ENCODE data around the gene RPS6KA5.
A peak's percentile ranks its signal among the peaks of the same experiment; 100 is the strongest.
"Not testable (repeated sequence)": the region's sequence is repeated elsewhere in the genome, so short reads cannot be mapped to it uniquely, and the experiment has no call there.

The RPS6KA5 gene

GRCh38 chr14:91060351-91061055 is at the start of gene RPS6KA5:
TSS of gene RPS6KA5 (minus strand) at chr14:91060641. CDS start at chr14:91060434, 207 bp downstream.
- peak; percentile 97 to 100 (median 98) for DNase-seq (ENCODE audit: low read depth in 4 of 4, low spot score in 1 of 4)

- no peak for DNase-seq (ENCODE audit: low read depth in 4 of 4, low spot score in 1 of 4)
Measured at GRCh38 chr14:91108941-91109611, 48.6 kb upstream of the RPS6KA5 start.

GRCh38 chr14:91103116-91103515 is 42.7 kb upstream of the RPS6KA5 start:
- DNase-seq (ENCODE audit: low read depth in 4 of 4, low spot score in 1 of 4): no peak

- DNase-seq (ENCODE audit: low read depth in 4 of 4, low spot score in 1 of 4): no peak
Measured at GRCh38 chr14:91100102-91100501, 39.7 kb upstream of the RPS6KA5 start.

- DNase-seq (ENCODE audit: low read depth in 4 of 4, low spot score in 1 of 4): no peak
Measured at GRCh38 chr14:91098591-91098990, 38.1 kb upstream of the RPS6KA5 start.

GRCh38 chr14:91097657-91098056 is 37.2 kb upstream of the RPS6KA5 start:
- not testable (repeated sequence) for DNase-seq (ENCODE audit: low read depth in 4 of 4, low spot score in 1 of 4)

GRCh38 chr14:91095178-91095577 is 34.7 kb upstream of the RPS6KA5 start:
- DNase-seq (ENCODE audit: low read depth in 4 of 4, low spot score in 1 of 4): no peak

- no peak for DNase-seq (ENCODE audit: low read depth in 4 of 4, low spot score in 1 of 4)
Measured at GRCh38 chr14:91094772-91095171, 34.3 kb upstream of the RPS6KA5 start.

- DNase-seq (ENCODE audit: low read depth in 4 of 4, low spot score in 1 of 4): not testable (repeated sequence)
Measured at GRCh38 chr14:91093743-91094472, 33.5 kb upstream of the RPS6KA5 start.

- no peak for DNase-seq (ENCODE audit: low read depth in 4 of 4, low spot score in 1 of 4)
Measured at GRCh38 chr14:91092073-91092472, 31.6 kb upstream of the RPS6KA5 start.

- DNase-seq (ENCODE audit: low read depth in 4 of 4, low spot score in 1 of 4): no peak
Measured at GRCh38 chr14:91090743-91091142, 30.3 kb upstream of the RPS6KA5 start.

GRCh38 chr14:91089958-91090535 is 29.6 kb upstream of the RPS6KA5 start:
- DNase-seq (ENCODE audit: low read depth in 4 of 4, low spot score in 1 of 4): no peak

GRCh38 chr14:91088585-91089235 is 28.3 kb upstream of the RPS6KA5 start:
- no peak for DNase-seq (ENCODE audit: low read depth in 4 of 4, low spot score in 1 of 4)

- DNase-seq (ENCODE audit: low read depth in 4 of 4, low spot score in 1 of 4): not testable (repeated sequence)
Measured at GRCh38 chr14:91087470-91087869, 27.0 kb upstream of the RPS6KA5 start.

- DNase-seq (ENCODE audit: low read depth in 4 of 4, low spot score in 1 of 4): no peak
Measured at GRCh38 chr14:91084516-91084915, 24.1 kb upstream of the RPS6KA5 start.

- DNase-seq (ENCODE audit: low read depth in 4 of 4, low spot score in 1 of 4): no peak
Measured at GRCh38 chr14:91082282-91082681, 21.8 kb upstream of the RPS6KA5 start.

GRCh38 chr14:91080071-91080470 is 19.6 kb upstream of the RPS6KA5 start:
- no peak for DNase-seq (ENCODE audit: low read depth in 4 of 4, low spot score in 1 of 4)

GRCh38 chr14:91078095-91078737 is 17.8 kb upstream of the RPS6KA5 start:
- DNase-seq (ENCODE audit: low read depth in 4 of 4, low spot score in 1 of 4): peak in 3 of 4 experiments; percentile 11 to 57 (median 31)

- no peak for DNase-seq (ENCODE audit: low read depth in 4 of 4, low spot score in 1 of 4)
Measured at GRCh38 chr14:91075553-91075952, 15.1 kb upstream of the RPS6KA5 start.

- no peak for DNase-seq (ENCODE audit: low read depth in 4 of 4, low spot score in 1 of 4)
Measured at GRCh38 chr14:91070572-91070971, 10.1 kb upstream of the RPS6KA5 start.

- no peak for DNase-seq (ENCODE audit: low read depth in 4 of 4, low spot score in 1 of 4)
Measured at GRCh38 chr14:91068642-91069041, 8.2 kb upstream of the RPS6KA5 start.
